Activated CD8-positive, alpha-beta memory T cell treated with anti-CD3 and anti-CD28 coated beads, Interleukin-2, amount 10 ng/mL, durations not matched to agents 7 days and 5 days (primary cell): ENCODE results near the gene FTSJ3. TPM values are rescaled to one million over a fixed set of nuclear protein-coding genes. Genes with fewer than 3 reads are reported as not detected.

Source experiments
- total RNA-seq, 2 experiments: library from RNA; stranded (reverse); gene quantifications; one replicate each; pipeline ENCODE4 v1.2.3, GENCODE V29; 2021

The FTSJ3 gene
- total RNA-seq, 2 experiments from 2014 or later = 58.9 to 71.7 TPM

Other genes starting within 250 kb of the FTSJ3 start
- 10 to 100 TPM; 23.3 to 27.8 TPM for gene TACO1, start 226.8 kb downstream of the FTSJ3 start, total RNA-seq
- 10 to 100 TPM; 29.0 to 36.5 TPM for gene MAP3K3, start 205.2 kb downstream of the FTSJ3 start, total RNA-seq
- 100 to 1,000 TPM; 303 to 356 TPM for gene LIMD2, start 127.5 kb downstream of the FTSJ3 start, total RNA-seq
- 10 to 100 TPM; 59.9 to 76.8 TPM for gene STRADA, start 85.9 kb downstream of the FTSJ3 start, total RNA-seq
- gene CCDC47, start 54.1 kb downstream of the FTSJ3 start, total RNA-seq = 10 to 100 TPM; 55.7 to 71.1 TPM
- gene DDX42, start 53.5 kb downstream of the FTSJ3 start, total RNA-seq = 100 to 1,000 TPM; 121 to 123 TPM
- gene PSMC5, start 232 bp downstream of the FTSJ3 start, total RNA-seq = 100 to 1,000 TPM; 157 to 195 TPM
- gene SMARCD2, start 15.0 kb upstream of the FTSJ3 start, total RNA-seq = 100 to 1,000 TPM; 137 to 151 TPM
- not detected for gene CSH2, start 46.0 kb upstream of the FTSJ3 start, total RNA-seq
- gene GH2, start 54.3 kb upstream of the FTSJ3 start, total RNA-seq = not detected
- gene CSH1, start 68.9 kb upstream of the FTSJ3 start, total RNA-seq = not detected
- not detected for gene CSHL1, start 83.6 kb upstream of the FTSJ3 start, total RNA-seq
- not detected for gene GH1, start 91.2 kb upstream of the FTSJ3 start, total RNA-seq
- gene CD79B, start 104.7 kb upstream of the FTSJ3 start, total RNA-seq = 10 to 100 TPM; 15.0 to 19.1 TPM
- gene SCN4A, start 145.3 kb upstream of the FTSJ3 start, total RNA-seq = under 1 TPM in 1 of 2 experiments, not detected in 1; 0.02 TPM
- 1 to 10 TPM; 1.5 to 3.3 TPM for gene PRR29, start 170.7 kb upstream of the FTSJ3 start, total RNA-seq
- 10 to 100 TPM; 39.0 to 40.6 TPM for gene ICAM2, start 193.0 kb upstream of the FTSJ3 start, total RNA-seq